ENCODE data around the gene ARL17B. TPM values are rescaled to one million over a fixed set of nuclear protein-coding genes. Genes with fewer than 3 reads are reported as not detected.
A peak's percentile ranks its signal among the peaks of the same experiment; 100 is the strongest.
"Not testable (repeated sequence)": the region's sequence is repeated elsewhere in the genome, so short reads cannot be mapped to it uniquely, and the experiment has no call there.

Gene ARL17B
- total and polyA plus RNA-seq, 2 experiments from 2014 or later: 18.8 to 39.3 TPM

DNA sequence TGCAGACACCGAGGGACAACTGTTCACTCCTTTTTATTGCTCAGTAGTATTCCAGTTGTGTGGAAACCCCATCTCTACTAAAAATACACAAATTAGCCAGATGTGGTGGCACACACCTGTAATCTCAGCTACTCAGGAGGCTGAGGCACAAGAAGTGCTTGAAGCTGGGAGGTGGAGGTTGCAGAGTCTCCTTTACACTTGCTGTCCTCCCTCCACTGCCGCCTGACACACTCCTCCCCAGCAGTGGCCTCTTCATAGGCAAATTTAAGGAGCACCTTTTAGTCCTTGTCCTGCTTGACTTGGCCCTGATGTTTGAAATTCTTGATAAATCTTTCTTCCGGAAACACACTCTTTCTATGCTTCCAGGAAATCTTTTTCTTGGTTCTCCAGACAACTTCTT is 112.4 kb downstream of the ARL17B start:
- not testable (repeated sequence) for H3K4me1 Mint-ChIP-seq; H3K27me3 ChIP-seq (ENCODE audit: insufficient read depth); H3F3A ChIP-seq (replicated peaks; ENCODE audit: low read depth); H3K4me1 ChIP-seq (ENCODE audit: insufficient read depth); H3K36me3 Mint-ChIP-seq (ENCODE audit: low read depth); H3K36me3 ChIP-seq (ENCODE audit: insufficient read depth); H2AFZ ChIP-seq; H3K9me2 ChIP-seq (ENCODE audit: insufficient read depth); H3K27ac ChIP-seq (ENCODE audit: low read depth); H3K79me2 ChIP-seq (replicated peaks; ENCODE audit: insufficient read depth); H3K4me2 ChIP-seq; ATAC-seq; H3K9me3 Mint-ChIP-seq; H3K4me3 Mint-ChIP-seq; H4K20me1 ChIP-seq (replicated peaks; ENCODE audit: insufficient read depth); H3K27me3 Mint-ChIP-seq (ENCODE audit: insufficient read depth, low read depth, poor library complexity); DNase-seq (ENCODE audit: low spot score); H3K4me3 ChIP-seq; H3K27ac Mint-ChIP-seq

GRCh38 chr17:46244949-46245768 is 116.4 kb downstream of the ARL17B start:
- H3K9me3 Mint-ChIP-seq; H3F3A ChIP-seq (replicated peaks; ENCODE audit: low read depth); H3K9me2 ChIP-seq (ENCODE audit: insufficient read depth); H3K4me3 Mint-ChIP-seq; H3K27me3 ChIP-seq (ENCODE audit: insufficient read depth); H4K20me1 ChIP-seq (replicated peaks; ENCODE audit: insufficient read depth); H3K4me1 ChIP-seq (ENCODE audit: insufficient read depth); H3K4me2 ChIP-seq; H3K4me3 ChIP-seq; DNase-seq (ENCODE audit: low spot score); H3K36me3 ChIP-seq (ENCODE audit: insufficient read depth); H2AFZ ChIP-seq; H3K27ac ChIP-seq (ENCODE audit: low read depth); H3K36me3 Mint-ChIP-seq (ENCODE audit: low read depth); H3K4me1 Mint-ChIP-seq; H3K79me2 ChIP-seq (replicated peaks; ENCODE audit: insufficient read depth): not testable (repeated sequence)
- peak; percentile 18 for ATAC-seq
- peaks cover 11% of the 10 kb centered on the region for H3K27me3 Mint-ChIP-seq (ENCODE audit: insufficient read depth, low read depth, poor library complexity)
- H3K27ac Mint-ChIP-seq: 0 out of 2 replicates have a peak overlapping the region, but pooled peaks have one; percentile 78

DNA sequence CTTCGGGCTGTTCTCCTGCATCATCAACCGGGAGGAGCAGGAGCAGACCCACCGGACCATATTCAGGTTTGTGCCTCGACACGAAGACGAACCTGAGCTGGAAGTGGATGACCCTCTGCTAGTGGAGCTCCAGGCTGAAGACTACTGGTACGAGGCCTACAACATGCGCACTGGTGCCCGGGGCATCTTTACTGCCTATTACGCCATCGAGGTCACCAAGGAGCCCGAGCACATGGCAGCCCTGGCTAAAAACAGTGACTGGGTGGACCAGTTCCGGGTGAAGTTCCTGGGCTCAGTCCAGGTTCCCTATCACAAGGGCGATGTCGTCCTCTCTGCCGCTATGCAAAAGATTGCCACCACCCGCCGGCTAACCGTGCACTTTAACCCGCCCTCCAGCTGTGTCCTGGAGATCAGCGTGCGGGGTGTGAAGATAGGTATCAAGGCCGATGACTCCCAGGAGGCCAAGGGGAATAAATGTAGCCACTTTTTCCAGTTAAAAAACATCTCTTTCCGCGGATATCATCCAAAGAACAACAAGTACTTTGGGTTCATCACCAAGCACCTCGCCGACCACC is 117.1 kb downstream of the ARL17B start:
- H3F3A ChIP-seq (replicated peaks; ENCODE audit: low read depth); H2AFZ ChIP-seq; H3K4me3 Mint-ChIP-seq; H3K27me3 ChIP-seq (ENCODE audit: insufficient read depth); H3K4me1 Mint-ChIP-seq; DNase-seq (ENCODE audit: low spot score); H3K36me3 ChIP-seq (ENCODE audit: insufficient read depth); H3K4me1 ChIP-seq (ENCODE audit: insufficient read depth); H3K27ac Mint-ChIP-seq; H3K9me2 ChIP-seq (ENCODE audit: insufficient read depth); H3K4me3 ChIP-seq; H3K79me2 ChIP-seq (replicated peaks; ENCODE audit: insufficient read depth); H3K27ac ChIP-seq (ENCODE audit: low read depth); H3K4me2 ChIP-seq; H3K9me3 Mint-ChIP-seq; H4K20me1 ChIP-seq (replicated peaks; ENCODE audit: insufficient read depth); ATAC-seq: not testable (repeated sequence)
- Mint-ChIP-seq H3K36me3 (ENCODE audit: low read depth) (peaks cover 11% of the 10 kb centered on the region), H3K27me3 (ENCODE audit: insufficient read depth, low read depth, poor library complexity) (peaks cover 11% of the 10 kb centered on the region)

DNA sequence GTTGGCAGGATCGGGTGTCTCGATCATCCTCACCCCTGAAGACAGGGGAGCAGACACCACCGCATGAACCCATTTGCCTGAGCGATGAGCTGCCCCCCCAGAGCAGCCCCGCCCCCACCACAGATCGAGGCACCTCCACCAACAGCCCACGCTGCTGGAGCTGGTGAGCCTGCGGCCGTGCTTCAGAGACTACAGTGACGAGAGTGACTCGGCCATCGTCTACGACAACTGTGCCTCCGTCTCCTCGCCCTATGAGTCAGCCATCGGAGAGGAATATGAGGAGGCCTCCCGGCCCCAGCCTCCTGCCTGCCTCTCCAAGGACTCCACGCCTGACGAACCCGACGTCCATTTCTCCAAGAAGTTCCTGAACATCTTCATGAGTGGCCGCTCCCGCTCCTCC is 117.6 kb downstream of the ARL17B start:
- peaks cover 11% of the 10 kb centered on the region; the same call in 2 of the 3 replicates for H3K36me3 Mint-ChIP-seq (ENCODE audit: low read depth)
- not testable (repeated sequence) for H3K36me3 ChIP-seq (ENCODE audit: insufficient read depth); H2AFZ ChIP-seq; H3K79me2 ChIP-seq (replicated peaks; ENCODE audit: insufficient read depth); H3K27ac Mint-ChIP-seq; H3F3A ChIP-seq (replicated peaks; ENCODE audit: low read depth); H3K4me3 Mint-ChIP-seq; H3K4me2 ChIP-seq; H3K27me3 Mint-ChIP-seq (ENCODE audit: insufficient read depth, low read depth, poor library complexity); H3K4me1 Mint-ChIP-seq; DNase-seq (ENCODE audit: low spot score); H4K20me1 ChIP-seq (replicated peaks; ENCODE audit: insufficient read depth); H3K27ac ChIP-seq (ENCODE audit: low read depth); H3K9me2 ChIP-seq (ENCODE audit: insufficient read depth); H3K9me3 Mint-ChIP-seq; H3K27me3 ChIP-seq (ENCODE audit: insufficient read depth); H3K4me3 ChIP-seq; H3K4me1 ChIP-seq (ENCODE audit: insufficient read depth)
- peak; percentile 46 for ATAC-seq

GRCh38 chr17:46243505-46243904 is 118.1 kb downstream of the ARL17B start:
- H4K20me1 ChIP-seq (replicated peaks; ENCODE audit: insufficient read depth); H3K4me3 Mint-ChIP-seq; H3F3A ChIP-seq (replicated peaks; ENCODE audit: low read depth); H3K4me1 Mint-ChIP-seq; DNase-seq (ENCODE audit: low spot score); H3K36me3 ChIP-seq (ENCODE audit: insufficient read depth); H3K4me3 ChIP-seq; H3K27ac ChIP-seq (ENCODE audit: low read depth); H3K4me2 ChIP-seq; H3K79me2 ChIP-seq (replicated peaks; ENCODE audit: insufficient read depth); H3K27me3 Mint-ChIP-seq (ENCODE audit: insufficient read depth, low read depth, poor library complexity); H3K4me1 ChIP-seq (ENCODE audit: insufficient read depth); H3K9me3 Mint-ChIP-seq; H3K9me2 ChIP-seq (ENCODE audit: insufficient read depth); H2AFZ ChIP-seq; H3K27me3 ChIP-seq (ENCODE audit: insufficient read depth); H3K27ac Mint-ChIP-seq: not testable (repeated sequence)
- peak; percentile 74 for ATAC-seq
- peaks cover 13% of the 10 kb centered on the region; the same call in 2 of the 3 replicates for H3K36me3 Mint-ChIP-seq (ENCODE audit: low read depth)

DNA sequence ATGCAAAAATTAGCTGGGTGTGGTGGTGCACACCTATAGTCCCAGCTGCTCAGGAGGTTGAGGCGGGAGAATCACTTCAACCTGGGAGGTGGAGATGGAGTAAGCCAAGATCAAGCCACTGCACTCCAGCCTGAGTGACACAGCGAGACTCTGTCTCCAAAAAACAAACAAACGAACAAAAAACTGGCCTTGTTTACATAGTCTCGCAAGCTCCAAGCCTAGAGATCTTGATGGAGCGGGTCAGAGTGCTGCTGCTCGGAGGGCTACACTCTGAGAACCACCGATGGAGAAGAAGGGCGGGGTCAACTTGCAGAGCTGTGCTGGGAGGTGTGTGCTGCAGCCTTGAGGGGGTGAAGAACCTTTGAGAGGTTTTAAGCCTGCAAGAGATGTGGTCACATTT is 130.2 kb downstream of the ARL17B start:
- not testable (repeated sequence) for H3K4me3 ChIP-seq; H3K9me2 ChIP-seq (ENCODE audit: insufficient read depth); H3K4me1 Mint-ChIP-seq; DNase-seq (ENCODE audit: low spot score); H3K79me2 ChIP-seq (replicated peaks; ENCODE audit: insufficient read depth); H3K4me3 Mint-ChIP-seq; H2AFZ ChIP-seq; H3K27ac Mint-ChIP-seq; H3K4me1 ChIP-seq (ENCODE audit: insufficient read depth); ATAC-seq; H3K9me3 Mint-ChIP-seq; H3K36me3 ChIP-seq (ENCODE audit: insufficient read depth); H3K27ac ChIP-seq (ENCODE audit: low read depth); H3K4me2 ChIP-seq; H3K27me3 ChIP-seq (ENCODE audit: insufficient read depth); H3K36me3 Mint-ChIP-seq (ENCODE audit: low read depth); H3K27me3 Mint-ChIP-seq (ENCODE audit: insufficient read depth, low read depth, poor library complexity); H3F3A ChIP-seq (replicated peaks; ENCODE audit: low read depth); H4K20me1 ChIP-seq (replicated peaks; ENCODE audit: insufficient read depth)

All from GM23338 (cell line).